Mucosa of stomach (tissue), 1 donor: ENCODE results near the gene CENPX.

Experiments used
- H3K27me3 ChIP-seq: one replicate; pipeline ENCODE4 v1.7.0; 2013; ENCODE audit warnings: mild to moderate bottlenecking, low read length; ENCODE audit not compliant: control insufficient read depth, insufficient read depth
- H3K36me3 ChIP-seq: one replicate; pipeline ENCODE4 v1.7.0; 2013; ENCODE audit warnings: low read length; ENCODE audit not compliant: control insufficient read depth, insufficient read depth
- H3K4me1 ChIP-seq: one replicate; pipeline ENCODE4 v1.7.0; 2013; ENCODE audit warnings: mild to moderate bottlenecking, low read length; ENCODE audit not compliant: control insufficient read depth, insufficient read depth
- H3K4me3 ChIP-seq: one replicate; pipeline ENCODE4 v1.7.0; 2013; ENCODE audit warnings: low read length
- H3K9ac ChIP-seq: one replicate; pipeline ENCODE4 v1.7.0; 2013; ENCODE audit warnings: mild to moderate bottlenecking, low read length, moderate library complexity
- H3K9me3 ChIP-seq: one replicate; pipeline ENCODE4 v1.7.0; 2013; ENCODE audit warnings: mild to moderate bottlenecking, low read length, moderate library complexity; ENCODE audit not compliant: control insufficient read depth
- donor health status: Pancreatic carcinoma.

Gene CENPX

DNA sequence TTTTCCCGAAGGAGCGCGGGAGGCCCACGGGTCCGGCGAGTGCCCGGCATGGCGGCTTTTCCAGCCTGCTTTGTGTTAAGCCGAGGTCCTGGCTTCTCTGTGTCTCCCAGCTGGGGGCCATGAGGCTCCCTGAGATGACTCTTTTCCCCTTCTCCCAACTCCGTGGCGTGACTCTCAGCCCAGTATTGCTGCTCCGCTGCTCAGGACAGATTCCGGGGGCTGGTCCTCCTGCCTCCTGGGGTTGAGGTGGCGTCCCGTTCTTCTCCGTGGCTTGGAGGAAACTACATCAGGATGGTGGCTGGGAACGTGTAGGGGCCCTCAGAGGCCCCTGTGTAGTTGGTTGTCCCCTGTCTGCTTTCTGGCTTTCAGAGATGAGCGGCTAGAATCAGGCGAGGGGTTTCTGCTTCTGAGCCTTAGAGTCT is 30.0 kb upstream of the CENPX start:
- Histone ChIP-seq H3K36me3 (peaks cover 7% of the 10 kb centered on the region), H3K4me3 (peak overlapping the region; percentile 50), H3K9ac (peak overlapping the region; percentile 74), H3K27me3 (no peaks in the 10 kb centered on the region), H3K4me1 (peaks cover 23% of the 10 kb centered on the region), H3K9me3 (no peaks in the 10 kb centered on the region)

DNA sequence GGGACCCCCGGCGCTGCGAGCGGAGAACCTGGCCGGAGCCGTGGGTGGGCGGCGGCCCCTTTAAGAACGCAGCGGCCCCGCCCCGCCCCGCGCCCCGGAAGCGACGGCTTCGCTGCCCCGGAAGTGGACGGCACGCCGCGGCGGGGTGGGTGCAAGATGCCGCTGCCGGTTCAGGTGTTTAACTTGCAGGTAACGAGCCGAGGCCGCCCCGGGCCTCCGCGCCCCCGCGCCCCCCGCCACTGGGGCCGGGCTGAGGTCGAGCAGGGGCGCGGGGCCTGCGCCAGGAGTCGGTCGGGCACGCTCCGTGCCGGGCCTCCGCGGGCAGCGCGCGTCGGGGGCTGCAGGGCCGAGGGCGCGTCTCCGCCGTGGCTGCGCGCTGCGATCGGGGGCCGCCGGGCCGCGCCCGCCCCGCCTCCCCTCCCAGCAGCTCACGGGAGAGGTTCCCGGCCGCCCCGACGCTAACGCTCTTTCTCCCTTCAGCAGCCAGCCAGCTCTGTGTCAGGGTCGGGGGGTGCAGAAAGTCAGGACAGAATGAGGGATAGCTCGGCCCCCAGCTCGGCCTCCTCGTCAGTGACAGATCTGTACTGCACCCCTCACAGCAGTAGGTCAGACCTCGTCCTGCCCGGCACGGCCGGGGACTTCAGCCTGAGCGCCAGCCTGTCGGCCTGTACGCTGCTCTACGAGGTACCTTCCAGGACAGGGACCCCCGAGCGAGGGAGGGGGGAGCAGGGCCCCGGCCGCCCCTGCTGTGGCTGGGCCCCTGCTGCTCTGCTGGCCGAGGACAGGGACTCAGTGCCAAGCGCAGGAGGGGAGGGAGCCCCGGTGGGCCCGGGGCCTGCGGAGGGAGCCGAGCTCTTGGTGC is 29.3 kb upstream of the CENPX start, which contains the start of the genes GPS1 and RFNG:
Gene GPS1, plus strand, starts transcription at position 123 of the 862 bp plus-strand sequence. Its CDS starts 34 bp downstream, at position 157.
Gene RFNG, minus strand, starts transcription at position 36 of the 862 bp plus-strand sequence. CDS start 45 bp downstream, outside the sequence.
- Histone ChIP-seq H3K36me3 (peaks cover 7% of the 10 kb centered on the region), H3K4me3 (peak within 1 kb of the TSS; percentile 50), H3K9me3 (no peaks in the 10 kb centered on the region), H3K4me1 (peaks cover 23% of the 10 kb centered on the region), H3K27me3 (no peaks in the 10 kb centered on the region), H3K9ac (peak within 1 kb of the TSS; percentile 74)

DNA sequence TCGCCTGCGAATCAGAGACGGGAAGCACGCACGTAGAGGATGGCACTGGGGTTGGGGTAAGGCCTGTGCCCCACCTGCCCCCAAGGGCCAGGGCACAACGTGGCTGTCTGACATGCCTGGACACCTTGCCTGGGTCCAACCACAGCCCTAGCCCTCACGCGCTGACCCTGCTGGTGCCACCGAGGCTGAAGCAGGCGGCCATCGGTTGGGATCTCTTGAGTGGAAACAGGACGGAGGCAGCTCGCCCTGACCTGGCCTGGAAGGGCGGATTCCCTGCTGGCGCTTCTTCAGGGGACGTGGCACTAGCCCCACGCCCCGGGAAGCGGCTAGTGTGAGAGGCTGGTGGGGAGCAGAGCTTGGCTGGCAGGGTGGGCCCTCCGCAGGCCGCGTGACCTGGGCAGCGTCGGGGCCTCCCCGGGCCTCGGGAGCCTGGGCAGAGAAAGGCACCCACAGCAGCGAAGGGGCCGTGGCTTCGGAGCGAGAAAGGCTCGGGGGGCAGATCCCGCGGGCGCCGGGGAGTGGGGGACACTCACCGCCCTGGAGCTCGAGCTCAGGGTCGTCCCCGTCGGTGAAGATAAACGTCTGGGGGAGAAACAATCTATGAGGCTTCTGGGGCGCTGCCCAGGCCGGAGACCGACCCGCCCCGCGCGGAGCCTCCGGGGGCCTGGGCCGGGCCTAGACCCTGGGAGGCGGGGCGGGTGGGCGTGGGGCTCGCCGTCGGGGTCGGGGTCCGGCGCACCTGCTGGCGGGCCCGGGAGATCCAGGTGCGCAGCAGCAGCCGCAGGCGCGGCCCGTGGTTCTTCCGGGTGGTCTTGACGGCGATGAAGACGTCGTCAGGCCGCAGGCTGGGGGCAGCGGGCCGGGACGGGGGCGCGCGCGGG is 28.3 kb upstream of the CENPX start:
- Histone ChIP-seq H3K9me3 (no peaks in the 10 kb centered on the region), H3K27me3 (no peaks in the 10 kb centered on the region), H3K9ac (peak overlapping the region; percentile 73), H3K36me3 (peaks cover 7% of the 10 kb centered on the region), H3K4me3 (peak overlapping the region; percentile 17), H3K4me1 (peaks cover 23% of the 10 kb centered on the region)

DNA sequence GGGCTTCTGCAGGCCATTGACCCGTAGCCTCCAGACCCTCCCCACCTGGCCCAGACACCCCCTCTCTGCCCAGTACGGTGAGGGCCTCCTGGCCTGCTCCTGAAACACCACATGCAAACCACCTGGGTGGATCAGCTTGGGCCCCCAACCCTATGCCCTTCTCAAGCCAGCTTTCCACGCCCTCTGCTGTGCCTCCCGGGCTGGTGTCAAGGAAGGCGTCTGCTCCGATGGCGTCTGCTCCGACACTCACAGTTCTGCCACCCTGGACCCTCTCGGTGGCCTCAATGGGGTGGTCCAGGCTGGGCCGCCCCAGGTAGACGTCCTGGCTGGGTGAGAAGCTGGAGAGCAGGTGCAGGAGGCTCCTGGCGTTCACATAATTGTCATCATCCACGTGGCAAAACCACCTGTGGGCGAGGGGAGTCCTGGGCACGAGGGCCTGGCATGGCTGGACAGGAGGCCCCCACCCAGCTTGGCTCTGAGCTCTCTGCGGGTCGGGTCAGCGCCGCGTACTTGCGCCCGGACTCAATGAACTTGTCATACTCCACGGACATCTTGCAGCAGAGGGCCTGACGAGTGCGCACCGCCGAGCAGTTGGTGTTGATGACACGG is 27.6 kb upstream of the CENPX start:
- peak overlapping the region; percentile 17 for H3K4me3 ChIP-seq
- H3K9me3 ChIP-seq, result no peaks in the 10 kb centered on the region
- peak overlapping the region; percentile 73 for H3K9ac ChIP-seq
- peaks cover 23% of the 10 kb centered on the region for H3K4me1 ChIP-seq
- peaks cover 6% of the 10 kb centered on the region for H3K36me3 ChIP-seq
- no peaks in the 10 kb centered on the region for H3K27me3 ChIP-seq

- peaks cover 23% of the 10 kb centered on the region for H3K4me1 ChIP-seq
- no peaks in the 10 kb centered on the region for H3K9me3 ChIP-seq
- H3K36me3 ChIP-seq, result no peaks in the 10 kb centered on the region
- H3K27me3 ChIP-seq, result no peaks in the 10 kb centered on the region
- H3K9ac ChIP-seq, result no peak overlapping the region
- H3K4me3 ChIP-seq, result no peak overlapping the region
Measured at GRCh38 chr17:82049521-82049971, 26.9 kb upstream of the CENPX start.

- Histone ChIP-seq H3K4me1 (peaks cover 23% of the 10 kb centered on the region), H3K4me3 (no peak overlapping the region)
Measured at GRCh38 chr17:82049106-82049505, 26.4 kb upstream of the CENPX start.

DNA sequence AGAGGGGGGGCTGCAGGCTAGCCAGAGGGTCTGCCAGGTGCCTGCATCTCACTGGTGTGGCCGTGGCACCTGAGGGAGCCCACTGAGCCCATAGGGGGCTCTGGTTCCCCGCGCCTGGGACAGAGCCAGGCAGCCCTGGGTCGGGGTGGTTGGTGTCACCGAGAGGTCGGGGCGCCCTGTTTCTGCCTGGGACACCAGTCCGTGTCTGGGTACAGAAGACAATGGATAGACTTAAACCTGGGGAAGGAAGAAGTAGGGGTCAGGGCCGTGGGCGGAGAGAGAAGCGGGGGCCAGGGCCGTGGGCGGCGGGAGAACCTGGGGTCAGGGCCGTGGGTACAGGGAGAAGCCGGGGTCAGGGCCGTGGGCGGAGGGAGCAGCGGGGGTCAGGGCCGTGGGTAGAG is 25.9 kb upstream of the CENPX start:
- Histone ChIP-seq H3K36me3 (no peaks in the 10 kb centered on the region), H3K9ac (no peak overlapping the region)

More at GRCh38 chr17:82049106-82049505, 26.4 kb upstream of the CENPX start:
- no peaks in the 10 kb centered on the region for H3K9me3 ChIP-seq
- H3K9ac ChIP-seq, result no peak overlapping the region
- H3K36me3 ChIP-seq, result no peaks in the 10 kb centered on the region
- H3K27me3 ChIP-seq, result no peaks in the 10 kb centered on the region

GRCh38 chr17:82047914-82048570 is 25.4 kb upstream of the CENPX start:
- Histone ChIP-seq H3K4me1 (peaks cover 18% of the 10 kb centered on the region), H3K9me3 (no peaks in the 10 kb centered on the region), H3K9ac (no peak overlapping the region)

More for the DNA sequence above, 25.9 kb upstream of the CENPX start:
- Histone ChIP-seq H3K4me3 (no peak overlapping the region), H3K9me3 (no peaks in the 10 kb centered on the region), H3K4me1 (peaks cover 23% of the 10 kb centered on the region), H3K27me3 (no peaks in the 10 kb centered on the region)

GRCh38 chr17:82047379-82047778 is 24.7 kb upstream of the CENPX start:
- H3K4me1 ChIP-seq, result peaks cover 12% of the 10 kb centered on the region
- no peaks in the 10 kb centered on the region for H3K9me3 ChIP-seq
- no peak overlapping the region for H3K4me3 ChIP-seq
- H3K36me3 ChIP-seq, result no peaks in the 10 kb centered on the region
- H3K27me3 ChIP-seq, result no peaks in the 10 kb centered on the region
- no peak overlapping the region for H3K9ac ChIP-seq

More at GRCh38 chr17:82047914-82048570, 25.4 kb upstream of the CENPX start:
- H3K36me3 ChIP-seq, result no peaks in the 10 kb centered on the region
- no peaks in the 10 kb centered on the region for H3K27me3 ChIP-seq
- H3K4me3 ChIP-seq, result no peak overlapping the region

DNA sequence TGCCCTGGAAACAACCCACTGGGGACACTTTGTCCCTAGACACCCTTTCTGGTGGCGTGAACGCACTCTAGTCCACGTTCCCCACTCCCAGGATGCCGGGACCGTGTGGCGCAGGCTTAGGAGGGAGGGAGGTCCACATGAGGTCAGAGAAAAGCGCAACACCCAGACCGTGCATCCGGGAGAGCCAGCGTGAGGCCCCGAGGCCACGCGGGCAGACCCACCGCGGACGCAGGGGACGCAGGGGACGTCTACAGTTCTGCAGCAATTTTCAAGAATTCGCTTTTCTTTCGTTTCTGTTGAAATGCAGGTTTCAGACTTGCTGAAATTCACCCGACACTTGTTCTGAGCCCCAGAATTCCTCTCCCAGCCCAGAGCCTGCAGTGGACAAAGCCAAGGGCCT is 24.2 kb upstream of the CENPX start:
- no peak overlapping the region for H3K4me3 ChIP-seq

GRCh38 chr17:82045936-82046484 is 23.3 kb upstream of the CENPX start:
- Histone ChIP-seq H3K9ac (no peak overlapping the region), H3K9me3 (no peaks in the 10 kb centered on the region), H3K27me3 (no peaks in the 10 kb centered on the region), H3K4me1 (peaks cover 10% of the 10 kb centered on the region), H3K4me3 (no peak overlapping the region), H3K36me3 (no peaks in the 10 kb centered on the region)

More for the DNA sequence above, 24.2 kb upstream of the CENPX start:
- Histone ChIP-seq H3K9me3 (no peaks in the 10 kb centered on the region), H3K4me1 (peaks cover 10% of the 10 kb centered on the region), H3K36me3 (no peaks in the 10 kb centered on the region), H3K9ac (no peak overlapping the region), H3K27me3 (no peaks in the 10 kb centered on the region)
